Coronary artery (tissue), 2 donors: ENCODE measurements around the gene RALGPS1.

Experiments
- DNase-seq: peaks from one replicate; pipeline ENCODE4 v3.0.0-alpha.2; 2017; ENCODE audit warnings: low spot score
- H3K27ac ChIP-seq, 2 donors: fragments of 200-600 bp; sonication (generic); one replicate each; pipeline ENCODE4 v1.5.1; 2016 to 2019
- H3K4me3 ChIP-seq: fragments of 200-600 bp; sonication (generic); 2 replicates; pipeline ENCODE4 v1.5.1; 2016; ENCODE audit warnings: mild to moderate bottlenecking, moderate library complexity
- CTCF ChIP-seq: fragments of 200-600 bp; sonication (generic); IDR thresholded peaks from one replicate; pipeline ENCODE4 v1.5.1; 2019; ENCODE audit warnings: antibody characterized with exemption

Gene RALGPS1

GRCh38 chr9:127189628-127190027, 275.0 kb downstream of the RALGPS1 start:
- no peak for DNase-seq
- Histone ChIP-seq H3K27ac (no peak overlapping the region), H3K4me3 (no peak overlapping the region)
- no peak for TF ChIP-seq CTCF

GRCh38 chr9:127192744-127193143, 278.2 kb downstream of the RALGPS1 start:
- no peak for TF ChIP-seq CTCF
- no peak for DNase-seq

GRCh38 chr9:127193483-127193882, 278.9 kb downstream of the RALGPS1 start:
- no peak for TF ChIP-seq CTCF
- Histone ChIP-seq H3K27ac (no peak overlapping the region), H3K4me3 (no peak overlapping the region)
- no peak for DNase-seq

More at GRCh38 chr9:127192744-127193143, 278.2 kb downstream of the RALGPS1 start:
- no peak overlapping the region for H3K4me3 ChIP-seq
- H3K27ac ChIP-seq: no peak overlapping the region

- no peak for DNase-seq
- TF ChIP-seq CTCF: no peak
- Histone ChIP-seq H3K4me3 (no peak overlapping the region), H3K27ac (no peak overlapping the region)
Observed at GRCh38 chr9:127194881-127195713, 280.5 kb downstream of the RALGPS1 start.

GRCh38 chr9:127195976-127196825, 281.6 kb downstream of the RALGPS1 start:
- no peak for DNase-seq
- H3K4me3 ChIP-seq: no peak overlapping the region
- no peak for TF ChIP-seq CTCF
- H3K27ac ChIP-seq: no peak overlapping the region

- peak overlapping the region; percentile 17 to 72 for H3K27ac ChIP-seq
Observed at GRCh38 chr9:127196826-127197145, 282.2 kb downstream of the RALGPS1 start.

More at GRCh38 chr9:127196826-127197145, 282.2 kb downstream of the RALGPS1 start:
- DNase-seq: no peak
- no peak overlapping the region for H3K4me3 ChIP-seq
- TF ChIP-seq CTCF: no peak
